Urothelium cell line (cell line): ENCODE data around the gene MIER2.
A peak's percentile ranks its signal among the peaks of the same experiment; 100 is the strongest.
"Not testable (repeated sequence)": the region's sequence is repeated elsewhere in the genome, so short reads cannot be mapped to it uniquely, and the experiment has no call there.

Experiments
- DNase-seq: peaks from one replicate; pipeline ENCODE4 v3.0.0; 2011; ENCODE audit warnings: low spot score, mixed read lengths
- FAIRE-seq: peaks from 2 replicates; lab custom pipeline; 2011; peaks lifted over from hg19 to GRCh38; lab: Jason Lieb, UNC

MIER2 gene, protein sequence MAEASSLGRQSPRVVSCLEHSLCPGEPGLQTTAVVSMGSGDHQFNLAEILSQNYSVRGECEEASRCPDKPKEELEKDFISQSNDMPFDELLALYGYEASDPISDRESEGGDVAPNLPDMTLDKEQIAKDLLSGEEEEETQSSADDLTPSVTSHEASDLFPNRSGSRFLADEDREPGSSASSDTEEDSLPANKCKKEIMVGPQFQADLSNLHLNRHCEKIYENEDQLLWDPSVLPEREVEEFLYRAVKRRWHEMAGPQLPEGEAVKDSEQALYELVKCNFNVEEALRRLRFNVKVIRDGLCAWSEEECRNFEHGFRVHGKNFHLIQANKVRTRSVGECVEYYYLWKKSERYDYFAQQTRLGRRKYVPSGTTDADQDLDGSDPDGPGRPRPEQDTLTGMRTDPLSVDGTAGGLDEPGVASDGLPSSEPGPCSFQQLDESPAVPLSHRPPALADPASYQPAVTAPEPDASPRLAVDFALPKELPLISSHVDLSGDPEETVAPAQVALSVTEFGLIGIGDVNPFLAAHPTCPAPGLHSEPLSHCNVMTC

DNA sequence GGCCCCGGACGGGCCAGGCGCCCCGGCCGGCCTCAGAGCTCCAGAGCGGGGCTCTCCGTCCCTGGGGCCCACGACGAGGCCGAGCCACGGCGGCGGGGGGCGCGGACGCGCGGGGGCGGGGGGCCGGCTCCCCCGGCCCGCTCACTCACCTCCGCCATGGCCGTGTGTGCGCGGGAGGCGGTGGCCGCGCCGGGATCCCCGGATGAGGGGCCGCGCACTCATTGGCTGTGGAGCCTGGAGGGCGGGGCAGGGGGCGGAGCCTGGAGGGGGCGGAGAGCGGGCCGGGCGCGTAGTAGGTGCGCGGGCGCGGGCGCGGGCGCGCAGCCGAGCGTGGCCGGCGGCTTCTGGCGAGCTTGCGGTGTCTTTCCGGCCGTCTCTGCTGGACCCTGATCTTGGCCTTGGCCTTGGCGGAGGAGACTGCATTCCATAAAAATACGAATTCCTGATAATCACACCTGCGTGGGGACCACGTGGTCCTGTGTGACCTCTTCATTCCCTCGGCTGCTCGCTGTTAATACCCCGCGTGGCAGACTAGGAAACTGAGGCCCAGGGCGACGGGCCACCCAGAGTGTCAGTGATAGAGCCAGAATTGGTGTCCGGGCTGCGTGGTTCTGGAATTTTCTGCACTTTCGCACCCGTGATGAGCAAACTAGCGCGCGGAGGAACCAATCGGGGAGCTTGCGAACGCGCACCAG is at the start of gene MIER2:
MIER2 (minus strand) TSS at position 172 of the 695 bp plus-strand sequence; CDS start at position 158, 14 bp downstream.
- FAIRE-seq = no peak

GRCh38 chr19:393560-393959 is 49.0 kb upstream of the MIER2 start:
- FAIRE-seq = not testable (repeated sequence)

More for the DNA sequence above, at the start of gene MIER2:
- peak; percentile 92 for DNase-seq

DNA sequence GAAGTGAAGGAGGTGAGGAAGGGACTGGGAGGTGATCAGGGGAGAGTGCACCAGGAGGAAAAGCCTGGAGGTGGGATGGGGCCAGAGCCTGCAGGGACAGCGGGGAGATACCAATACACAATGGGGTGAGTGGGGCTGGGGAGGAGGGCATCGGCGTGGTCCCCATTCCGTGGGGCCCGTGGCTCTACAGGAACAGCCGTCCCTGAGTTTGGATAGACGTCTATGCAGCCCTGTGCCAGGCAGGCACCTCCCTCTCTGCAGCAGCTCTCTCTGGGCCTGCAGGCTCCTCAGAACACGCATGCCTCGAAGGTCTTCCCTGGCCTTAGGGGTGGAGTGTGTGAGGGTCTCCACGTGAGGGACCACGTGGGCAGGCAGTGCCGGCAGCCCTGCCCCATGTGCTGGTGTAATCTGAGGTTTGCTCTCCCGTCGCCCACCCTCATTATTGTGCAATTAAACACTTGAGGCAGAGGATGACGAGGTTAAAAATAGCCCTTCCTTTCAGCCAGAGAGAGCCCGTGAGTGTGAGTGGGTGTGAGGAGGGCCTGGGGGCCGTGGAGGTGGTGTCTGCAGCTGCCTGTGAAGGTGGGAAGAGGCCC is 47.9 kb upstream of the MIER2 start:
- DNase-seq (no peak), FAIRE-seq (no peak)

More at GRCh38 chr19:393560-393959, 49.0 kb upstream of the MIER2 start:
- not testable (repeated sequence) for DNase-seq

- FAIRE-seq (no peak), DNase-seq (no peak)
Observed at GRCh38 chr19:391726-392374, 47.3 kb upstream of the MIER2 start.

DNA sequence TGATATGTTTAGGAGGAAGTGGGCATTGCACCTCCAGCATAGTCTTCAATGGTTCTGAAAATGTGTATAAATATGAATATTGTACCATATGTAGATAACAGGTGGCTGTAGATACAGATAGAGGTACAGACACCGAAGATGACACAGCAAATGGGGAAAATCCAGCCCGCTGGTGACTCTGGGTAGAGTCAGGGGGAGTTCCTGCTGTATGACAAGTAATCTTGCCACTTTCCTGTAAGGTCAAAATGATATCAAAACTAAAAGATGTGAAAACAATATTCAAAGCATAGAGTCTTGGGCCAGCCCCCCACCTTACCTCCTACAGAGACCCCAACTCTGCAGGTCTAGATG is 46.6 kb upstream of the MIER2 start:
- FAIRE-seq (no peak), DNase-seq (no peak)

- no peak for FAIRE-seq
- no peak for DNase-seq
Observed at GRCh38 chr19:390386-391206, 46.0 kb upstream of the MIER2 start.

- no peak for FAIRE-seq
Observed at GRCh38 chr19:389935-390289, 45.3 kb upstream of the MIER2 start.

DNA sequence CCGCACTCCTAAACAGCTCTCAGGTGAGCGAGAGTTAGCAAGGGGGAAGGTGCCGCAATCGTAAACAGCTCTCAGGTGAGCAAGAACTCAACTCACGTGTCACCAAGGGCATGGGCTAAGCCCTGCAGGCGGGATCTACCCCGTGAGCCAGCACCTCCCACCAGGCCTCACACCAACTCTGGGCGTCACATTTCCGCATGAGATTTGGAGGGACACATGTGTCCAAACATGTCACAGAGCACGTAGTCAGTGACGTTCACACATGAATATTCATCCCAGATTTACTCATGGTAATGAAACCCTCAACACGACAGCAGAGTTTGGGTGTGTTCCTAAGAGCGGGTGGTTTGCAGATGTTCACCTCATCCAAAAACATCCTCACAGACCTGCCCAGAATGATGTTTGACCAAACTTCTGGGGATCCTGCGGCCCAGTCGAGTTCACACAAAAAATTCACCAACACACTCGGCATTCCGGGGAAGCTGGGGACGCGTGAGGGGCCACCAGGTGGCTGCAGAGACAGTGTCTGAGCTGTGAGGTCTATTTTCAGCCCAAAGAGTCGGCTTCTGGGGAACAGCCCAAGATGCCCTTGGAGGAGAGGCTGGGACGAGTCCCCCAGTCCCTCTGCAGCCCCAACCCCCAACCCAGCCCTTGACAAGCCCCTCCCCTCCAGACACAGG is 44.8 kb upstream of the MIER2 start:
- DNase-seq (no peak), FAIRE-seq (no peak)

More at GRCh38 chr19:389935-390289, 45.3 kb upstream of the MIER2 start:
- DNase-seq = no peak

DNA sequence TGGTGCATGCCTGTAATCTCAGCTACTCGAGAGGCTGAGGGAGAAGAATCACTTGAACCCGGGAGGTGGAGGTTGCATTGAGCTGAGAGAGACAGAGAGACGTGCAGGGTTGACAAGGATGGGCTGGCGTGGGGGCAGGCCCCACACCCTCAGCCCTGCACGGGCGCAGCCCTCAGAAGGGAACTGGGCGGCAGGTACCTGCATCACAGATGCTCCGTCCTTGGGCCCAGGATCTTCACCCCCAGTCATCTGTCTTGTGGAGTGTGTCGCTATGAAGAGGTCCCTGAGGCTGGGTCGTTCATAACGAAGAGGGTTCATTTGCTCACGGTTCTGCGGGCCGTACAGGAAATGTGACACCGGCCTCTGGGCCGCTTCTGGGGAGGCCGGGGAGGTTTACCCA is 44.1 kb upstream of the MIER2 start:
- DNase-seq = no peak
- FAIRE-seq = no peak

GRCh38 chr19:387777-388176 is 43.2 kb upstream of the MIER2 start:
- DNase-seq = no peak
- FAIRE-seq = no peak

DNA sequence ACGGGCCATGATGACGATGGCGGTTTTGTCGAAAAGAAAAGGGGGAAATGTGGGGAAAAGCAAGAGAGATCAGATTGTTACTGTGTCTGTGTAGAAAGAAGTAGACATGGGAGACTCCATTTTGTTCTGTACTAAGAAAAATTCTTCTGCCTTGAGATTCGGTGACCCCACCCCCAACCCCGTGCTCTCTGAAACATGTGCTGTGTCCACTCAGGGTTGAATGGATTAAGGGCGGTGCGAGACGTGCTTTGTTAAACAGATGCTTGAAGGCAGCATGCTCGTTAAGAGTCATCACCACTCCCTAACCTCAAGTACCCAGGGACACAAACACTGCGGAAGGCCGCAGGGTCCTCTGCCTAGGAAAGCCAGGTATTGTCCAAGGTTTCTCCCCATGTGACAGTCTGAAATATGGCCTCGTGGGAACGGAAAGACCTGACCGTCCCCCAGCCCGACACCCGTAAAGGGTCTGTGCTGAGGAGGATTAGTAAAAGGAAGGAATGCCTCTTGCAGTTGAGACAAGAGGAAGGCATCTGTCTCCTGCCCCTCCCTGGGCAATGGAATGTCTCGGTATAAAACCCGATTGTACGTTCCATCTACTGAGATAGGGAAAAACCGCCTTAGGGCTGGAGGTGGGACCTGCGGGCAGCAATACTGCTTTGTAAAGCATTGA is 42.2 kb upstream of the MIER2 start:
- not testable (repeated sequence) for FAIRE-seq, DNase-seq

GRCh38 chr19:386189-386588 is 41.6 kb upstream of the MIER2 start:
- DNase-seq, FAIRE-seq: not testable (repeated sequence)

GRCh38 chr19:384799-385169 is 40.2 kb upstream of the MIER2 start:
- DNase-seq = no peak
- no peak for FAIRE-seq

- FAIRE-seq (no peak), DNase-seq (no peak)
Observed at GRCh38 chr19:383922-384798, 39.6 kb upstream of the MIER2 start.

- no peak for DNase-seq
- no peak for FAIRE-seq
Observed at GRCh38 chr19:383040-383439, 38.4 kb upstream of the MIER2 start.

- FAIRE-seq = not testable (repeated sequence)
- peak; percentile 42 for DNase-seq
Observed at GRCh38 chr19:382578-382977, 38.0 kb upstream of the MIER2 start.

DNA sequence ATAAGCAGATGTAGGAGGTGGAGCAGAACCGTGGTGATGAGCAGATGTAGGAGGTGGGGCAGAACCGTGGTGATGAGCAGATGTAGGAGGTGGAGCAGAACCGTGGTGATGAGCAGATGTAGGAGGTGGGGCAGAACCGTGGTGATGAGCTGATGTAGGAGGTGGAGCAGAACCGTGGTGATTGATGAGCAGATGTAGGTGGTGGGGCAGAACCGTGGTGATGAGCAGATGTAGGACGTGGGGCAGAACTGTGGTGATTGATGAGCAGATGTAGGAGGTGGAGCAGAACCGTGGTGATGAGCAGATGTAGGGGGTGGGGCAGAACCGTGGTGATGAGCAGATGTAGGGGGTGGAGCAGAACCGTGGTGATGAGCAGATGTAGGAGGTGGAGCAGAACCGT is 37.3 kb upstream of the MIER2 start:
- peak; percentile 48 for FAIRE-seq
- DNase-seq = not testable (repeated sequence)

- not testable (repeated sequence) for FAIRE-seq, DNase-seq
Observed at GRCh38 chr19:380618-381219, 36.1 kb upstream of the MIER2 start.
